Hepatocyte (in vitro differentiated cells): ENCODE results near the gene HLA-DRB1. TPM values are rescaled to one million over a fixed set of nuclear protein-coding genes. Genes with fewer than 3 reads are reported as not detected.

Experiments used
- DNase-seq: peaks from one replicate; pipeline ENCODE4 v3.0.0-alpha.2; 2016; ENCODE audit warnings: low spot score
- H2AFZ ChIP-seq: fragments of 200-600 bp; sonication (generic); 2 replicates; pipeline ENCODE4 v1.6.0; 2016; ENCODE audit warnings: antibody characterized with exemption, mild to moderate bottlenecking
- H3K27ac ChIP-seq: fragments of 200-600 bp; sonication (generic); 2 replicates; pipeline ENCODE4 v1.5.1; 2016; ENCODE audit warnings: mild to moderate bottlenecking
- H3K27me3 ChIP-seq: fragments of 200-600 bp; sonication (generic); 2 replicates; pipeline ENCODE4 v1.6.1; 2016
- H3K36me3 ChIP-seq: fragments of 200-600 bp; sonication (generic); replicated peaks from 2 replicates; pipeline ENCODE4 v1.5.1; 2016; ENCODE audit warnings: low read depth; ENCODE audit not compliant: insufficient read depth
- H3K4me1 ChIP-seq: fragments of 200-600 bp; sonication (generic); 2 replicates; pipeline ENCODE4 v1.5.1; 2016; ENCODE audit warnings: mild to moderate bottlenecking, moderate library complexity; ENCODE audit not compliant: insufficient read depth
- H3K4me2 ChIP-seq: fragments of 200-600 bp; sonication (generic); 2 replicates; pipeline ENCODE4 v1.6.0; 2016
- H3K4me3 ChIP-seq: fragments of 200-600 bp; sonication (generic); 2 replicates; pipeline ENCODE4 v1.5.1; 2016; ENCODE audit warnings: mild to moderate bottlenecking
- H3K79me2 ChIP-seq: fragments of 200-600 bp; sonication (generic); 2 replicates; pipeline ENCODE4 v1.6.0; 2017; ENCODE audit warnings: mild to moderate bottlenecking
- H3K9me2 ChIP-seq: fragments of 200-600 bp; sonication (generic); replicated peaks from 2 replicates; pipeline ENCODE4 v1.6.0; 2017; ENCODE audit warnings: mild to moderate bottlenecking; ENCODE audit not compliant: insufficient read depth
- H3K9me3 ChIP-seq: fragments of 200-600 bp; sonication (generic); 2 replicates; pipeline ENCODE4 v1.5.1; 2016; ENCODE audit warnings: low read depth, mild to moderate bottlenecking
- H4K20me1 ChIP-seq: fragments of 200-600 bp; sonication (generic); 2 replicates; pipeline ENCODE4 v1.6.0; 2016; ENCODE audit warnings: mild to moderate bottlenecking; ENCODE audit not compliant: insufficient read depth, poor library complexity, severe bottlenecking
- CTCF ChIP-seq: fragments of 200-600 bp; sonication (generic); IDR thresholded peaks from 2 replicates; pipeline ENCODE4 v1.5.1; 2016; ENCODE audit warnings: antibody characterized with exemption, mild to moderate bottlenecking; ENCODE audit not compliant: poor library complexity
- EZH2 ChIP-seq: fragments of 200-600 bp; sonication (generic); IDR thresholded peaks from 2 replicates; pipeline ENCODE4 v1.6.1; 2016; ENCODE audit warnings: antibody characterized with exemption, mild to moderate bottlenecking, borderline replicate concordance
- EZH2phosphoT487 ChIP-seq: fragments of 200-600 bp; sonication (generic); IDR thresholded peaks from one replicate; pipeline ENCODE4 v1.6.1; 2018; ENCODE audit warnings: antibody characterized with exemption, mild to moderate bottlenecking, low read depth, moderate library complexity; ENCODE audit not compliant: unreplicated experiment, severe bottlenecking
- WGBS: methylation state at CpG from one replicate; pipeline ENCODE4 v1.1.6; 2016; ENCODE audit warnings: low lambda C conversion rate; ENCODE audit errors: missing lambda C conversion rate; 5-methylcytosine and 5-hydroxymethylcytosine counted together
- polyA plus RNA-seq: library from polyadenylated mRNA; unstranded; fragments of >200 nt; fragmentation: Nextera tagmentation; extraction: Ambion mirVana; gene quantifications from 2 replicates; pipeline ENCODE4 v1.2.1, GENCODE V29; 2016
- total RNA-seq: library from RNA; depleted of rRNA; stranded (reverse); fragments of >200 nt; gene quantifications from 2 replicates; pipeline ENCODE4 v1.2.3, GENCODE V29; 2014

The HLA-DRB1 gene
- total and polyA plus RNA-seq, 2 experiments from 2014 or later, result 59.1 to 72.9 TPM

- TF ChIP-seq CTCF (no peak), EZH2 (no peak), EZH2phosphoT487 (no peak)
- Histone ChIP-seq H3K4me1 (peaks cover 10% of the 10 kb centered on the region), H3K4me2 (no peak overlapping the region), H3K9me3 (no peaks in the 10 kb centered on the region), H3K27ac (no peak overlapping the region), H4K20me1 (no peaks in the 10 kb centered on the region), H3K4me3 (no peak overlapping the region), H3K79me2 (no peaks in the 10 kb centered on the region), H2AFZ (no peak overlapping the region), H3K9me2 (no peaks in the 10 kb centered on the region), H3K36me3 (no peaks in the 10 kb centered on the region), H3K27me3 (no peaks in the 10 kb centered on the region)
- WGBS, result 80% methylated on average over 6 of the region's 6 CpGs
- DNase-seq, result no peak
Observed at GRCh38 chr6:32568561-32568960, 21.1 kb downstream of the HLA-DRB1 start.

DNA sequence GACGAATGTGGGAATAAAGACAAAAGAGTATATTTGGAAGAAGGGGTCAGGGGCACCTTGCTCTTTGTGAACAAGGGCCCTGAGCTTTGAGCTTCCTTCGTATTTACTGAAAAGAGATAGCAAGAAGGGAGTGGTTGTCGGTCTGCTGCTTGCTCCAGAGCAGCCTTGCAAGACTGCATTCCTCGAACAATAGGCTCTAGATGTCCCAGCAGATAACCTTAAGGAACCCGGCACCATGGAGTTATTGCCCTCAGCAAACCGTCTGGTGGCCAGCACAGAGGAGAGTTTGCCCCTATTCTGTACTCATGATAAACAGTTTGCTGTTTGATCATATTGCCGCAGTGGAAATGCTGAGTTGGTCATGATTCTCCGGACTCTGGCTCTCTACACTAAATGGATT, 22.7 kb downstream of the HLA-DRB1 start:
- no peak overlapping the region for H3K4me3 ChIP-seq
- whole genome bisulfite sequencing, result 69% methylated on average over 8 of the region's 8 CpGs
- H3K9me2 ChIP-seq, result no peaks in the 10 kb centered on the region
- no peak for DNase-seq
- no peaks in the 10 kb centered on the region for H3K36me3 ChIP-seq
- no peak overlapping the region for H3K4me2 ChIP-seq
- H4K20me1 ChIP-seq, result no peaks in the 10 kb centered on the region
- peak overlapping the region; percentile 58 for H3K27ac ChIP-seq
- no peak overlapping the region for H2AFZ ChIP-seq
- no peaks in the 10 kb centered on the region for H3K9me3 ChIP-seq
- TF ChIP-seq EZH2 (no peak), CTCF (no peak), EZH2phosphoT487 (no peak)
- H3K79me2 ChIP-seq, result no peaks in the 10 kb centered on the region
- H3K4me1 ChIP-seq, result peaks cover 17% of the 10 kb centered on the region
- H3K27me3 ChIP-seq, result no peaks in the 10 kb centered on the region

GRCh38 chr6:32565511-32565910, 24.1 kb downstream of the HLA-DRB1 start:
- no peaks in the 10 kb centered on the region for H4K20me1 ChIP-seq
- no peaks in the 10 kb centered on the region for H3K79me2 ChIP-seq

More at GRCh38 chr6:32565511-32565910, 24.1 kb downstream of the HLA-DRB1 start:
- Histone ChIP-seq H3K36me3 (no peaks in the 10 kb centered on the region), H3K9me3 (no peaks in the 10 kb centered on the region), H3K4me1 (peaks cover 22% of the 10 kb centered on the region), H3K9me2 (no peaks in the 10 kb centered on the region), H3K4me2 (no peak overlapping the region), H3K27ac (no peak overlapping the region), H2AFZ (no peak overlapping the region), H3K4me3 (no peak overlapping the region), H3K27me3 (no peaks in the 10 kb centered on the region)
- TF ChIP-seq CTCF, result no peak
- no peak for TF ChIP-seq EZH2phosphoT487
- no peak for TF ChIP-seq EZH2
- WGBS, result 100% methylated on average over 1 of the region's 1 CpG
- no peak for DNase-seq
